ENCODE results near the gene SPAG16. TPM values are rescaled to one million over a fixed set of nuclear protein-coding genes. Genes with fewer than 3 reads are reported as not detected.

The SPAG16 gene
- total RNA-seq, 2 donors from 2014 or later: 15.5 to 22.8 TPM

DNA sequence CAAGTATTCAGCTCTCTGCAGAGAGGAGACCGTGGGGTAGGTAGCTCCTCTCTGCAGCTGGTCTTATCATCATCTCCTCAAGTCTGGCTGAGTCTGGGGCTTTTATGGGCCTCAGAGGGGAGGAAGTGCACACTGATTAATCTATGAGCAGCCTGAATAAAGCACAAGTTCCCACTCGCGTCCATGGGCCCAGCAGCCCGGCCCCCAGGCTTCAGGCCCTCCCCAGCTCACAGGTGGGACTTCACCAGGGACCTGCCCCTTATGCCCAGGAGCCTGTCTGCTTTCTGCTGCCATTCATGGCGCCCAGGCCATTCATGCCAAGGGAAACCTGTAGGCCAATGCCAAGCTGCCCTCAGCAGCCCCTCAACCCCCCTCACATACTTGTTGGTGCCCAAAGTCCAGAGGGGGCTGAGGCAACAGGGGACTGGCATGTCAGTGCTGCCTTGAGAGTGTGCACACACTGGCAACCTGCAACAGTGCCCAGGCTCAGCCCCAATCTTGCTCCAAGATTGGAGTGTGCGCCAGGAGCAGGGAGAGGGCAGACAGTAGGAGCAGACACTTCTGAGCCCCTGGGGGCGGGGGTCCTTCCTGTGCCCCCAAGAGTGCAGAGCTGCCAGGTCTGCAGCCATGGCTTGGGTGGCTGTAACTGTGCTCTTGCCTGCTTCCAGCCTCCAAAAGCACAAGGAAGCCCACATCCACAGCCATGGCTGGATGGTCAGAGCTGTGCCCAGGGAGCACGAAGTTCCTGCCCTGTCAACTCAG, 751.0 kb downstream of the SPAG16 start:
- no peak overlapping the region for H3K27ac ChIP-seq
- no peaks in the 10 kb centered on the region for H3K36me3 ChIP-seq (replicated peaks in 1 of 2; ENCODE audit: insufficient read depth in 1 of 2, low read depth in 2 of 2)
- no peak overlapping the region for H3K4me3 ChIP-seq
- 81 to 96% methylated on average over 2 to 8 of the region's 8 CpGs for WGBS, 2 donors
- H3K9me3 ChIP-seq: no peaks in the 10 kb centered on the region
- no peaks in the 10 kb centered on the region for H3K4me1 ChIP-seq
- no peaks in the 10 kb centered on the region for H3K27me3 ChIP-seq
- DNase-seq (no peak), ATAC-seq (no peak)
- TF ChIP-seq, protein P1, sequence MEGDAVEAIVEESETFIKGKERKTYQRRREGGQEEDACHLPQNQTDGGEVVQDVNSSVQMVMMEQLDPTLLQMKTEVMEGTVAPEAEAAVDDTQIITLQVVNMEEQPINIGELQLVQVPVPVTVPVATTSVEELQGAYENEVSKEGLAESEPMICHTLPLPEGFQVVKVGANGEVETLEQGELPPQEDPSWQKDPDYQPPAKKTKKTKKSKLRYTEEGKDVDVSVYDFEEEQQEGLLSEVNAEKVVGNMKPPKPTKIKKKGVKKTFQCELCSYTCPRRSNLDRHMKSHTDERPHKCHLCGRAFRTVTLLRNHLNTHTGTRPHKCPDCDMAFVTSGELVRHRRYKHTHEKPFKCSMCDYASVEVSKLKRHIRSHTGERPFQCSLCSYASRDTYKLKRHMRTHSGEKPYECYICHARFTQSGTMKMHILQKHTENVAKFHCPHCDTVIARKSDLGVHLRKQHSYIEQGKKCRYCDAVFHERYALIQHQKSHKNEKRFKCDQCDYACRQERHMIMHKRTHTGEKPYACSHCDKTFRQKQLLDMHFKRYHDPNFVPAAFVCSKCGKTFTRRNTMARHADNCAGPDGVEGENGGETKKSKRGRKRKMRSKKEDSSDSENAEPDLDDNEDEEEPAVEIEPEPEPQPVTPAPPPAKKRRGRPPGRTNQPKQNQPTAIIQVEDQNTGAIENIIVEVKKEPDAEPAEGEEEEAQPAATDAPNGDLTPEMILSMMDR (IDR thresholded peaks at IDR 0.05): no peak
- TF ChIP-seq POLR2A (IDR thresholded peaks at IDR 0.05): no peak
- intact Hi-C loops (cut with DNase I): no loop called here

DNA sequence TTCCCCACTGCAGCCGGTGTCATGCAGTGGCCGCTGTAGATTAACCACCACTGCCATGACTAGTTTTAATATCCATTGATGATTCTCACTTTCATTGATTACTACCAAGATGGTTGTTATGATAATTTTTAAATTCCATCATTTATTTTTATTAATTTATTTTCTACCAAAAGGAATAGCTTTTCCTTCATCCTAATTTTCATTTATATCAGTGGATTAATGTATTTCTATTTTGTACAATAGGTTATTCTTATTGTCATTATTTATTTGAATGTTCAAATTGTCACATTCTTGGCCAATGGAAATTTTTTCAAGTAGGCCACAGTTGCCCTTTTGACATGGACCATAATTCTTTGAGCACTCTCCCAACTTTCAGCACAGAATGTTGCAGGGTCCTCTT, 751.7 kb downstream of the SPAG16 start:
- no peak for DNase-seq

DNA sequence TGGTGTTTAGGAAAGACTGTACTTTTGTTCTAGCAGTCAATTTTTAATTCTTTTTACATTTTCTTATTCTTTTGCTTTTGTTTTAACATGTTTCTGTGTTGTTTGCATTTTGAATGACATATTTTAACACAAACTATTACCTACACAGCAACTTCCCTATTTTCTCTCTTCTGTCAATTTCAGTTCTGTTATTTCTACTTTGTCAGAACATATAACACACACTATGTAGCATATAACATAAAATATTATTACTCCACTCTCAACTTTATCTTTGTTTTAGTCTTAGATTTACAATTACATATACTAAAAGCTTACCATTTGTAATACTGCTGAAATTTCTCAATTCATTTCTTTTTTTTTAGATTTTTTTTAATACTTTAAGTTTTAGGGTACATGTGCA, 753.9 kb downstream of the SPAG16 start:
- DNase-seq: no peak
- TF ChIP-seq POLR2A (IDR thresholded peaks at IDR 0.05): no peak
- TF ChIP-seq, protein P1 (IDR thresholded peaks at IDR 0.05): no peak
- no peaks in the 10 kb centered on the region for H3K36me3 ChIP-seq (replicated peaks in 1 of 2; ENCODE audit: insufficient read depth in 1 of 2, low read depth in 2 of 2)
- no peak overlapping the region for H3K4me3 ChIP-seq
- H3K27me3 ChIP-seq: no peaks in the 10 kb centered on the region
- no peaks in the 10 kb centered on the region for H3K4me1 ChIP-seq
- H3K9me3 ChIP-seq: no peaks in the 10 kb centered on the region
- H3K27ac ChIP-seq: no peak overlapping the region
- intact Hi-C loops (cut with DNase I): no loop called here
- ATAC-seq: no peak

More for the DNA sequence above, 751.7 kb downstream of the SPAG16 start:
- Histone ChIP-seq H3K27me3 (no peaks in the 10 kb centered on the region), H3K27ac (no peak overlapping the region), H3K4me3 (no peak overlapping the region), H3K9me3 (no peaks in the 10 kb centered on the region), H3K4me1 (no peaks in the 10 kb centered on the region), H3K36me3 (replicated peaks in 1 of 2; ENCODE audit: insufficient read depth in 1 of 2, low read depth in 2 of 2) (no peaks in the 10 kb centered on the region)
- TF ChIP-seq, protein P1 (IDR thresholded peaks at IDR 0.05): no peak
- TF ChIP-seq POLR2A (IDR thresholded peaks at IDR 0.05): no peak
- ATAC-seq: no peak
- intact Hi-C loops (cut with DNase I): no loop called here
- 89 to 97% methylated on average over 2 of the region's 2 CpGs for WGBS, 2 donors

DNA sequence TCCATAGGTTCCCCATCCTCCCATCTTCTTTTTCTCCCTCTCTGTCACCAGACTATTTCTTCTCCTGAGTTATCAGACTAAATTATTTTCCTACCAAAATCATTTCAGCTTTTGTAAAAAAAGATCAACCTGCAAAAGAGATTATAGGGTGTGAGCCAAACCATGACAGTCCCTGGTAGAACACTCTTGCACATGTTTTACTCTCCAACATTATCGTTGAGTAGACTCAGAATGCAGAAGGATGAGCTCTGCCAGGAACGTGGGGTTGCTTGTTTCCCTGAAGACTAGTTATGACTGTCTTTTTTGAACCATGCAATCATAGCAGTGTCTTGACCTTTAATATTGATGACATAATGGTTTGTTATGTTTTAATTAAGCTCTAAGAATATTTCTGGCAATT, 766.5 kb downstream of the SPAG16 start:
- ATAC-seq (no peak), DNase-seq (no peak)
- TF ChIP-seq, protein P1 (IDR thresholded peaks at IDR 0.05): no peak
- TF ChIP-seq POLR2A (IDR thresholded peaks at IDR 0.05): no peak
- H3K36me3 ChIP-seq (replicated peaks in 1 of 2; ENCODE audit: insufficient read depth in 1 of 2, low read depth in 2 of 2): no peaks in the 10 kb centered on the region
- no peak overlapping the region for H3K4me3 ChIP-seq
- H3K27me3 ChIP-seq: no peaks in the 10 kb centered on the region
- intact Hi-C loops (cut with DNase I): no loop called here
- 64 to 68% methylated on average over 2 of the region's 2 CpGs for WGBS, 2 donors
- H3K27ac ChIP-seq: no peak overlapping the region
- no peaks in the 10 kb centered on the region for H3K4me1 ChIP-seq
- H3K9me3 ChIP-seq: no peaks in the 10 kb centered on the region

DNA sequence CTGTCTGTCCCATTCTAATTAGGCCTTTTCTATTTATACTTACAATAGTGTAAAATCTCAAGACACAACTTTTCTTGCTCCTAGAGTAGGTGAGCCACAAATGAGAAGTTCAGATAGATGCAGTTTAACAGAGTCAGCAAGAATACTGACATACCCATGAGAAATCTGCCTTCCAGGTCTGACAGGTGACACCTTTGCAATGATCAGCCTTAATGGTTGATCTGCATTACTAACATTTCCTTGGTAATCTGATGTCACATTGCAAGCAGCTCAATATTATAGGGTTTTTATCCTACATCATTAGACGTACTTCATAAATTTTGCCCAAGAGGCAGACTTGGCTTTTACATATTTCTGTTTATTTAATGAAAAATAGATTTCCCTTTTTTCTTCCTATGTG, 767.3 kb downstream of the SPAG16 start:
- 53% methylated on average over 1 of the region's 1 CpG for WGBS, 2 donors
- Histone ChIP-seq H3K4me3 (no peak overlapping the region), H3K36me3 (replicated peaks in 1 of 2; ENCODE audit: insufficient read depth in 1 of 2, low read depth in 2 of 2) (no peaks in the 10 kb centered on the region), H3K27me3 (no peaks in the 10 kb centered on the region), H3K9me3 (no peaks in the 10 kb centered on the region), H3K4me1 (no peaks in the 10 kb centered on the region), H3K27ac (no peak overlapping the region)
- TF ChIP-seq, protein P1 (IDR thresholded peaks at IDR 0.05): no peak
- no peak for TF ChIP-seq POLR2A (IDR thresholded peaks at IDR 0.05)
- DNase-seq (no peak), ATAC-seq (no peak)
- intact Hi-C loops (cut with DNase I): no loop called here

All from body of pancreas (tissue), 4 donors.